ENCODE results near the gene HEPACAM2.

The HEPACAM2 gene

GRCh38 chr7:93196336-93196735, 29.9 kb downstream of the HEPACAM2 start:
- no peak for DNase-seq (ENCODE audit: extremely low spot score)
- TF ChIP-seq CTBP1 (IDR thresholded peaks at IDR 0.05; ENCODE audit: borderline replicate concordance): no peak
- ChIA-PET CTCF (no interaction called here), POLR2A (no interaction called here)

GRCh38 chr7:93194386-93194785, 31.9 kb downstream of the HEPACAM2 start:
- ChIA-PET CTCF (interaction anchor here (0.5 kb wide), 1 partner anchor 169 kb away, joined by 5 read pairs; no protein-coding TSS in a partner anchor), POLR2A (no interaction called here)
- TF ChIP-seq L3MBTL2 (conservative IDR thresholded peaks at IDR 0.05): no peak
- no peak for TF ChIP-seq HDGF (IDR thresholded peaks at IDR 0.05; ENCODE audit: borderline replicate concordance)
- TF ChIP-seq ARNT (IDR thresholded peaks at IDR 0.05): no peak
- TF ChIP-seq LEF1 (IDR thresholded peaks at IDR 0.05; ENCODE audit: borderline replicate concordance): no peak
- no peak for TF ChIP-seq CTBP1 (IDR thresholded peaks at IDR 0.05; ENCODE audit: borderline replicate concordance)
- no peak for TF ChIP-seq FOXM1 (IDR thresholded peaks at IDR 0.05; ENCODE audit: borderline replicate concordance)
- TF ChIP-seq, protein P1, sequence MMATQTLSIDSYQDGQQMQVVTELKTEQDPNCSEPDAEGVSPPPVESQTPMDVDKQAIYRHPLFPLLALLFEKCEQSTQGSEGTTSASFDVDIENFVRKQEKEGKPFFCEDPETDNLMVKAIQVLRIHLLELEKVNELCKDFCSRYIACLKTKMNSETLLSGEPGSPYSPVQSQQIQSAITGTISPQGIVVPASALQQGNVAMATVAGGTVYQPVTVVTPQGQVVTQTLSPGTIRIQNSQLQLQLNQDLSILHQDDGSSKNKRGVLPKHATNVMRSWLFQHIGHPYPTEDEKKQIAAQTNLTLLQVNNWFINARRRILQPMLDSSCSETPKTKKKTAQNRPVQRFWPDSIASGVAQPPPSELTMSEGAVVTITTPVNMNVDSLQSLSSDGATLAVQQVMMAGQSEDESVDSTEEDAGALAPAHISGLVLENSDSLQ (IDR thresholded peaks at IDR 0.05): no peak
- no peak for DNase-seq (ENCODE audit: extremely low spot score)

DNA sequence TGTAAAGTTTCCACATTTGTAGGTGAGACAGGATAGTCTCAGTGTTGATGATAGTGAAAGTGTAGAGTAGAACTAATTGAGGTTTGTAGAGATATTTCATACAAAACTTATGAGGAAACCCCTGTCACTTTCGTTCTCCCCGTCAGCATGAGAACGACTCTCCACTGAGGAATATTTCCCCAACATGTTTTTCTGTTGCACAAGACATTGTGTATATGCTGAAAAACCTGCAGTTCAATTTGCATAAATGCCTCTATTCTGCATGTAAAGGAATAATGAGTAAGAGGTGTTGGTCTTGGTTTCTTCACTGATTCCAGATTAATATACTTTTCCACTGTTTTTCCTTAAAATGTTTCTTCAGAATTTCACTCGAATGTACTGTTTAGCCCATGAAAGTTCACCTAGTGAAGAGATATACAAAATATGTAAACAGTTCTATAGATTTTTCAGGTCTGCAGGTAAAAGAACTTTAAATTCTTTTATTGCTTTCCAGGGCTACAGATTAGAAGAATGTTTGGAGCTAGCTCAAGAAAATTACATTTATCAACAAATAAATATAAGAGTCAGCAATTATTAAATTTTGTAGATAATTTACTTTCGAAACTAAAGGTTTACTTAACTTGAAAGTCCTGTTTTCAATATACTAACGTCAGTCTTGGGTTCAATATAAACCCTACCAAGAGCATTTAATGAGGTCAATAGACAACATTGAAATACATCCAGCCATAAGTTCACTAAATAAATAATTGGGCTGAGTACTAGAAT, 37.2 kb downstream of the HEPACAM2 start:
- TF ChIP-seq FOXM1 (IDR thresholded peaks at IDR 0.05; ENCODE audit: borderline replicate concordance) (no peak), ZNF384 (IDR thresholded peaks at IDR 0.05) (no peak), HDGF (IDR thresholded peaks at IDR 0.05; ENCODE audit: borderline replicate concordance) (no peak), ELF4 (IDR thresholded peaks at IDR 0.05) (no peak), SP1 (IDR thresholded peaks at IDR 0.05) (no peak), LEF1 (IDR thresholded peaks at IDR 0.05; ENCODE audit: borderline replicate concordance) (no peak), CTBP1 (IDR thresholded peaks at IDR 0.05; ENCODE audit: borderline replicate concordance) (no peak)
- no peak for DNase-seq (ENCODE audit: extremely low spot score)
- CTCF ChIA-PET: no interaction called here
- POLR2A ChIA-PET: no interaction called here

DNA sequence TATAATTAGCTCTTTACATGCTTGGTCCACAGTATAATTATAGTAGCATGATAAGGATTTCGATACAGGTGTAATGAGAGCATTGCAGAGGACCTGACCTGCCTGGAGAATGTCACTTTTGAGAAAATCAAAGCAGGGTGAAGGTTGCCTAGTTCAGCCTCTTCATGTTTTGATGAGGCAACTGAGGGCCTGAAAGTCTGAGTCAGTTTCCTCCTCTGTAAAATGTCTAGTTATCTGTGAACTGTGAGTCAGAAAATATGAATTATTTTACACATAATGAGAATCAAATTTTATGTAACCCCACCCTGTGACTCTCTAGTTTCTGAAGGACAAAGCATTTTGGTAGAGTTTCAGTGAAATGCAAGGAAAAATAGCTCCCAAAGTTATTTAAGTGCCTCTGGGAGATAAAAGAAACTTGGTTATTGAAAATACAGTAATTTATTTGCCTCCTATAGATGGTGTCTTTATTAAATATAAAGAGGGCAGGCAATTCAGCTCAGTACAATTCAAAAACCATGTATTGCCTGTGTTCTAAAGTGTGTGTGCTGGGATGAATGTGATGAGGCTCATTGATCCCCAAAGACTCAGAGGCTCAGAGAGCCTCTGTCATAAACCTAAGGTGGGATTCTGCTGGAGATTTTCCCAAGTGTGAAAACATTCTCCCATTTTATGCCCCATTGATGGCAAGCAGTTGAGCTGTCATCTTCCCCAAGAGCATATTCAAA, 40.8 kb downstream of the HEPACAM2 start:
- ChIA-PET POLR2A (no interaction called here), CTCF (no interaction called here)

DNA sequence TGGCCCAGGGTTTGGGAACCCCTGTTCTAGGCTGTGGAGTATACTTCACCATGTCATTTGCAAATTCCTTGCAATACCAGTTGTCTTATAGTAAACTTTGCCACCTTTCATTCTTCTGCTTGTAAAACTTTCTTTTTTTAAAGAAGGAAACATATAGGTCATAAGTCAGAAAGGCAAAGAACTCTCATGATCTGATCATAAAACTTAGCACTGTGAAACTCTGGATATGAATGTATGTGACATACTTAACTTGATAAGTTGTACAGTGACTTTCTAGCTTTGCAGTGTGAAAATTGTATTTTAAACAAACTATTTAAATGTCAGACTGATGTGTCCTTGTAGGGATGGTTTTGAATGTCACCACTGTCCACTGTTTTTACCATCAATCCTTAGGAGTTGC, 47.1 kb downstream of the HEPACAM2 start:
- DNase-seq (ENCODE audit: extremely low spot score): no peak
- POLR2A ChIA-PET: no interaction called here
- no peak for TF ChIP-seq SP1 (IDR thresholded peaks at IDR 0.05)
- no peak for TF ChIP-seq CTBP1 (IDR thresholded peaks at IDR 0.05; ENCODE audit: borderline replicate concordance)
- TF ChIP-seq TARDBP (IDR thresholded peaks at IDR 0.05): no peak
- CTCF ChIA-PET: interaction anchor here (0.6 kb wide), 1 partner anchor 49 kb away, joined by 3 read pairs; no protein-coding TSS in a partner anchor

More for the DNA sequence above, 40.8 kb downstream of the HEPACAM2 start:
- TF ChIP-seq TARDBP (IDR thresholded peaks at IDR 0.05): no peak
- TF ChIP-seq CTBP1 (IDR thresholded peaks at IDR 0.05; ENCODE audit: borderline replicate concordance): no peak
- TF ChIP-seq FOXK2 (IDR thresholded peaks at IDR 0.05): no peak
- TF ChIP-seq LEF1 (IDR thresholded peaks at IDR 0.05; ENCODE audit: borderline replicate concordance): no peak
- TF ChIP-seq BHLHE40 (IDR thresholded peaks at IDR 0.05; ENCODE audit: borderline replicate concordance): no peak
- no peak for TF ChIP-seq NFRKB (IDR thresholded peaks at IDR 0.05)
- no peak for TF ChIP-seq ARNT (IDR thresholded peaks at IDR 0.05)
- no peak for TF ChIP-seq L3MBTL2 (conservative IDR thresholded peaks at IDR 0.05)
- no peak for TF ChIP-seq FOXM1 (IDR thresholded peaks at IDR 0.05; ENCODE audit: borderline replicate concordance)
- no peak for TF ChIP-seq SP1 (IDR thresholded peaks at IDR 0.05)
- no peak for TF ChIP-seq FOXA1 (IDR thresholded peaks at IDR 0.05)
- TF ChIP-seq ZNF384 (IDR thresholded peaks at IDR 0.05): no peak
- no peak for TF ChIP-seq ELF4 (IDR thresholded peaks at IDR 0.05)
- TF ChIP-seq HDGF (IDR thresholded peaks at IDR 0.05; ENCODE audit: borderline replicate concordance): no peak
- no peak for TF ChIP-seq SUZ12 (IDR thresholded peaks at IDR 0.05)
- TF ChIP-seq, protein P1 (IDR thresholded peaks at IDR 0.05): no peak
- no peak for DNase-seq (ENCODE audit: extremely low spot score)

DNA sequence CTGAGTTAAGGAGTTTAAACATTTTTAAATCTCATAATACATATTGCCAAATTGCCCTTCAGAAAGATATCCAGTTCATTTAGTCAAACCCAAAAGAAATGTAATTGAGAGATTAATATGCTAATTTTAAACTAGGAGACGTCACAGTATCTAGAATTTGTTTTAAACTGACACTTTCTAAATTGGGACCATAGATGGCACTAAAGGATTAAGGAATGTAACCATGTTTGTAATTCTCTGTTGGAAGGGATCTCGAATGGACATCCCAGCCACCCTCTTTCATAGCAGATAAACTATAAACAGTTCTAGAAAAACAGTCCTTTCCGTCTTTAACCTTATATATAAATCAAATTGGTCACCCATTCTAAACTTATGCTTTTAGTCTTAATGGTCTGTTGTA, 48.1 kb downstream of the HEPACAM2 start:
- no peak for DNase-seq (ENCODE audit: extremely low spot score)
- ChIA-PET POLR2A (no interaction called here), CTCF (no interaction called here)
- TF ChIP-seq SUZ12 (IDR thresholded peaks at IDR 0.05) (no peak), BHLHE40 (IDR thresholded peaks at IDR 0.05; ENCODE audit: borderline replicate concordance) (no peak), L3MBTL2 (conservative IDR thresholded peaks at IDR 0.05) (no peak), ZNF384 (IDR thresholded peaks at IDR 0.05) (no peak), LEF1 (IDR thresholded peaks at IDR 0.05; ENCODE audit: borderline replicate concordance) (no peak), NFRKB (IDR thresholded peaks at IDR 0.05) (no peak), ARNT (IDR thresholded peaks at IDR 0.05) (no peak), HDGF (IDR thresholded peaks at IDR 0.05; ENCODE audit: borderline replicate concordance) (no peak), CTBP1 (IDR thresholded peaks at IDR 0.05; ENCODE audit: borderline replicate concordance) (no peak), ELF4 (IDR thresholded peaks at IDR 0.05) (no peak)
- TF ChIP-seq, protein P1 (IDR thresholded peaks at IDR 0.05): no peak

Measured in HEK293T (cell line).